GM12878 (cell line): ENCODE results near the gene NCKAP5. TPM values are rescaled to one million over a fixed set of nuclear protein-coding genes. Genes with fewer than 3 reads are reported as not detected.

ENCODE experiments used
- ATAC-seq: fragments of 200-7000 bp; cut with Tn5 transposase; 3 replicates; pipeline ENCODE4 v1.9.1; 2020; ENCODE audit warnings: mild to moderate bottlenecking, moderate library complexity
- BruUV-seq: library from RNA; stranded (reverse); fragments of 400-500 nt; replicated peaks from 2 replicates; lab custom pipeline; 2021; lab: Mats Ljungman, UMichigan
- CTCF ChIA-PET: fragments of 300-600 bp; sonication (Branson Sonifier 250); formaldehyde crosslinking; extraction: SDS; loops from one replicate; lab custom pipeline; 2021; ENCODE audit warnings: inconsistent platforms; lab: Yijun Ruan, JAX
- POLR2A ChIA-PET: fragments of 350-600 bp; formaldehyde crosslinking; extraction: SDS; loops from one replicate; lab custom pipeline; 2021; ENCODE audit warnings: inconsistent platforms; lab: Charles Lee
- RAD21 ChIA-PET: fragments of 300-600 bp; sonication (Branson Sonifier 250); formaldehyde crosslinking; loops from one replicate; lab custom pipeline; 2023; ENCODE audit warnings: antibody characterized with exemption; ENCODE audit not compliant: unreplicated experiment; lab: Charles Lee
- SMC1A ChIA-PET: fragments of 300-600 bp; sonication (Branson Sonifier 250); formaldehyde crosslinking; loops from one replicate; lab custom pipeline; 2023; ENCODE audit not compliant: unreplicated experiment, uncharacterized antibody; lab: Charles Lee
- DNase-seq: peaks from one replicate; pipeline ENCODE4 v3.0.0-alpha.2; 2011; ENCODE audit warnings: low read depth, low spot score
- FAIRE-seq: peaks from 3 replicates; lab custom pipeline; 2011; peaks lifted over from hg19 to GRCh38; lab: Jason Lieb, UNC
- H2AFZ ChIP-seq: 2 replicates; pipeline ENCODE4 v1.6.0; 2011; ENCODE audit warnings: low read depth, low read length, control low read depth; ENCODE audit not compliant: control insufficient read depth
- H3K27ac ChIP-seq: 2 replicates; pipeline ENCODE4 v1.5.1; 2011; ENCODE audit warnings: control low read depth; ENCODE audit not compliant: control insufficient read depth, insufficient read depth
- H3K27me3 ChIP-seq, 2 experiments: replicated peaks in 1 of 2; 2 replicates each; pipeline versions ENCODE4 v1.6.0 to v1.6.1; 2011; ENCODE audit warnings: low read length in 1 of 2; ENCODE audit not compliant: control insufficient read depth in 2 of 2, insufficient read depth in 2 of 2
- H3K36me3 ChIP-seq, 2 experiments: 2 replicates each; pipeline ENCODE4 v1.5.1; 2011; ENCODE audit warnings: low read length in 1 of 2; ENCODE audit not compliant: control insufficient read depth in 2 of 2, insufficient read depth in 2 of 2
- H3K4me1 ChIP-seq: 2 replicates; pipeline ENCODE4 v1.6.1; 2011; ENCODE audit warnings: mild to moderate bottlenecking, low read length, moderate library complexity, mixed read lengths; ENCODE audit not compliant: control insufficient read depth, insufficient read depth
- H3K4me2 ChIP-seq: 2 replicates; pipeline ENCODE4 v1.6.0; 2011; ENCODE audit warnings: control low read depth; ENCODE audit not compliant: control insufficient read depth, insufficient read depth
- H3K4me3 ChIP-seq: fragments of 200-600 bp; sonication (generic); 2 replicates; pipeline ENCODE4 v1.5.1; 2016
- H3K79me2 ChIP-seq: 2 replicates; pipeline ENCODE4 v1.6.0; 2011; ENCODE audit warnings: low read length; ENCODE audit not compliant: control insufficient read depth, insufficient read depth
- H3K9ac ChIP-seq: 2 replicates; pipeline ENCODE4 v1.8.0; 2011; ENCODE audit warnings: low read length, control low read depth, mixed read lengths; ENCODE audit not compliant: control insufficient read depth, insufficient read depth
- H3K9me3 ChIP-seq: replicated peaks from 3 replicates; pipeline ENCODE4 v1.5.1; 2011; ENCODE audit warnings: mild to moderate bottlenecking, low read length; ENCODE audit not compliant: control insufficient read depth, insufficient read depth
- H4K20me1 ChIP-seq: 2 replicates; pipeline ENCODE4 v1.6.0; 2011; ENCODE audit not compliant: control insufficient read depth, insufficient read depth
- RCOR1 ChIP-seq: conservative IDR thresholded peaks from 2 replicates; pipeline ENCODE4 v1.6.1; 2012; ENCODE audit warnings: low read depth, low read length, improper control_type of control experiment
- ZNF592 ChIP-seq: fragments of 450-650 bp; IDR thresholded peaks from 2 replicates; pipeline ENCODE4 v1.6.1; 2017; ENCODE audit warnings: mild to moderate bottlenecking, moderate library complexity
- WGBS: methylation state at CpG from one replicate; pipeline ENCODE4 v1.1.6; 2016; ENCODE audit warnings: low lambda C conversion rate; ENCODE audit not compliant: insufficient replicate concordance, insufficient coverage; ENCODE audit errors: missing lambda C conversion rate; 5-methylcytosine and 5-hydroxymethylcytosine counted together
- in situ Hi-C: fragments of 300-500 bp; cut with MboI; formaldehyde crosslinking; loops from 9 replicates; pipeline ENCODE4 v1.14.3; 2018; ENCODE audit warnings: mixed read lengths
- intact Hi-C: fragments of 100-400 bp; cut with micrococcal nuclease; formaldehyde crosslinking; loops from one replicate; pipeline ENCODE4 v1.14.2; 2022; ENCODE audit not compliant: unreplicated experiment
- polyA plus RNA-seq, 11 experiments: library from polyadenylated mRNA; depleted of rRNA in 4 of 11; unstranded in 6 of 11; stranded (reverse) in 5 of 11; fragments of >200 nt; fragmentation: Nextera tagmentation in 4 of 11; fragmentation: Illumina TruSeq in 1 of 11; extraction: Ambion mirVana in 4 of 11; extraction: Trizol in 1 of 11; gene quantifications; 1 replicate in 1 of 11; 2 replicates in 10 of 11; pipeline versions ENCODE4 v1.2.1 to v1.2.3, GENCODE V29; 2011 to 2016; ENCODE audit warnings: inconsistent platforms in 2 of 11, missing spikeins in 2 of 11, low read depth in 1 of 11
- total RNA-seq, 4 experiments: library from RNA; depleted of rRNA in 3 of 4; stranded (reverse); fragments of >200 nt in 3 of 4; fragmentation: Illumina TruSeq in 1 of 4; extraction: Trizol in 1 of 4; gene quantifications; 2 replicates each; pipeline versions ENCODE4 v1.2.1 to v1.2.3, GENCODE V29; 2013 to 2021

The NCKAP5 gene
- total and polyA plus RNA-seq, 10 of the 15 experiments (the other 5 are each of a cell fraction or from before 2014, with no cell fraction given): 0.06 to 0.44 (median 0.16) TPM

- peak; percentile 4; the same call in 2 of the 3 replicates for ATAC-seq
- H3K79me2 ChIP-seq: no peaks in the 10 kb centered on the region
- ChIA-PET POLR2A (interaction anchor here (0.9 to 2.0 kb wide), 4 partner anchors 13 to 42 kb away, joined by 3 to 10 read pairs (median 4); no protein-coding TSS in a partner anchor), CTCF (interaction anchor here (0.9 to 2.4 kb wide), 8 partner anchors 9 to 42 kb away, joined by 3 to 9 read pairs (median 4); no protein-coding TSS in a partner anchor), RAD21 (interaction anchor here (0.6 to 4.6 kb wide), 15 partner anchors 9 to 190 kb away, joined by 3 to 36 read pairs (median 4); no protein-coding TSS in a partner anchor), SMC1A (interaction anchor here (0.8 to 17.3 kb wide), 21 partner anchors 9 to 327 kb away, joined by 3 to 211 read pairs (median 8); no protein-coding TSS in a partner anchor)
- H3K9me3 ChIP-seq: no peaks in the 10 kb centered on the region
- H3K27me3 ChIP-seq: no peaks in the 10 kb centered on the region
- DNase-seq: no peak
- intact Hi-C loops (loop anchor here (2.0 kb wide), 1 partner anchor 77 kb away; no protein-coding TSS in a partner anchor), in situ Hi-C loops (no loop called here)
- no peak for FAIRE-seq
- BruUV-seq: no TSS peak
- TF ChIP-seq ZNF592 (no peak), RCOR1 (no peak)
- no peak overlapping the region for H3K4me2 ChIP-seq
- no peaks in the 10 kb centered on the region for H3K4me1 ChIP-seq
- no peak overlapping the region for H3K9ac ChIP-seq
- H4K20me1 ChIP-seq: no peaks in the 10 kb centered on the region
- no peak overlapping the region for H3K27ac ChIP-seq
- no peak overlapping the region for H2AFZ ChIP-seq
- no peak overlapping the region for H3K4me3 ChIP-seq
- WGBS: 17% methylated on average over 4 of the region's 4 CpGs
- no peaks in the 10 kb centered on the region for H3K36me3 ChIP-seq
These were observed 590.3 kb downstream of the NCKAP5 start for GRCh38 chr2:132977812-132978529.
